GM23338 (cell line): ENCODE data around the gene NEK8.

ENCODE experiments used
- CREB1 ChIP-seq: fragments of 250-450 bp; sonication (Bioruptor Pico); IDR thresholded peaks from 2 replicates; pipeline ENCODE4 v1.5.0; 2020; ENCODE audit warnings: low read depth, mild to moderate bottlenecking, moderate library complexity
- EZH2 ChIP-seq: fragments of 200-600 bp; sonication (generic); IDR thresholded peaks from one replicate; pipeline ENCODE4 v1.8.0; 2017; ENCODE audit warnings: antibody characterized with exemption, mild to moderate bottlenecking, low read depth; ENCODE audit not compliant: unreplicated experiment
- EZH2phosphoT487 ChIP-seq: fragments of 200-600 bp; sonication (generic); IDR thresholded peaks from one replicate; pipeline ENCODE4 v1.8.1; 2018; ENCODE audit warnings: antibody characterized with exemption; ENCODE audit not compliant: unreplicated experiment
- JUNB ChIP-seq: IDR thresholded peaks from one replicate; pipeline ENCODE4 v1.6.1; 2016; ENCODE audit warnings: antibody characterized with exemption; ENCODE audit not compliant: unreplicated experiment
- POLR2AphosphoS5 ChIP-seq: IDR thresholded peaks from 2 replicates; pipeline ENCODE4 v1.6.1; 2016; ENCODE audit warnings: antibody characterized with exemption, low read depth
- STAT1 ChIP-seq: IDR thresholded peaks from one replicate; pipeline ENCODE4 v1.6.1; 2016; ENCODE audit warnings: antibody characterized with exemption; ENCODE audit not compliant: unreplicated experiment
- ZNF114 ChIP-seq: fragments of 250-450 bp; sonication (Bioruptor Pico); IDR thresholded peaks from 2 replicates; pipeline ENCODE4 v1.5.0; 2020; ENCODE audit warnings: mild to moderate bottlenecking, moderate library complexity
- TF ChIP-seq, protein P1 (sequence below), 2 experiments: fragments of 200-600 bp in 1 of 2; sonication (generic) in 1 of 2; conservative IDR thresholded peaks; 2 replicates each; pipeline versions ENCODE4 v1.5.1 to v1.6.1; 2016 to 2017; ENCODE audit warnings: antibody characterized with exemption in 2 of 2, low read depth in 2 of 2, mild to moderate bottlenecking in 2 of 2, moderate library complexity in 1 of 2
- TF ChIP-seq, protein P2 (sequence below): IDR thresholded peaks from one replicate; pipeline ENCODE4 v1.6.1; 2018; ENCODE audit warnings: antibody characterized with exemption; ENCODE audit not compliant: unreplicated experiment
- TF ChIP-seq, protein P3 (sequence below): IDR thresholded peaks from 2 replicates; pipeline ENCODE4 v1.6.1; 2016; ENCODE audit warnings: antibody characterized with exemption

DNA sequence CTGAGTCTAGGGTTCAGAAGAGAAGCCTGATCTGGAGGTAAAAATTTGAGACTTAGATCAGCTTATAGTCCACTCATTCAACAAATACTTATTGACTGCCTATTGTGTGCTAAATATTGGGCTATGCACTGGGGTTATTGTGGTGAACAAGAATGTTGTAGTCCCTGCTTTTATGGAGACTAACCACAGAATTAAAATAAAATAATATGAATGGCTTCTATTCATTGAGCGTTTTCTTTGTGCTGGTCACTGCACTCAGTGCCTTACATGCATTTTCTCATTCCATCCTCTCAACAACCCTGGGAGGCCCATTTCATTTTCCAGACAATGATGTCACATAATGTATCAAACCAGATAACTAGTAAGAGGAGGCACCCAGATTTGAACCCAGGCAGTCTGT, 4.8 kb downstream of the NEK8 start:
- TF ChIP-seq, protein P1, sequence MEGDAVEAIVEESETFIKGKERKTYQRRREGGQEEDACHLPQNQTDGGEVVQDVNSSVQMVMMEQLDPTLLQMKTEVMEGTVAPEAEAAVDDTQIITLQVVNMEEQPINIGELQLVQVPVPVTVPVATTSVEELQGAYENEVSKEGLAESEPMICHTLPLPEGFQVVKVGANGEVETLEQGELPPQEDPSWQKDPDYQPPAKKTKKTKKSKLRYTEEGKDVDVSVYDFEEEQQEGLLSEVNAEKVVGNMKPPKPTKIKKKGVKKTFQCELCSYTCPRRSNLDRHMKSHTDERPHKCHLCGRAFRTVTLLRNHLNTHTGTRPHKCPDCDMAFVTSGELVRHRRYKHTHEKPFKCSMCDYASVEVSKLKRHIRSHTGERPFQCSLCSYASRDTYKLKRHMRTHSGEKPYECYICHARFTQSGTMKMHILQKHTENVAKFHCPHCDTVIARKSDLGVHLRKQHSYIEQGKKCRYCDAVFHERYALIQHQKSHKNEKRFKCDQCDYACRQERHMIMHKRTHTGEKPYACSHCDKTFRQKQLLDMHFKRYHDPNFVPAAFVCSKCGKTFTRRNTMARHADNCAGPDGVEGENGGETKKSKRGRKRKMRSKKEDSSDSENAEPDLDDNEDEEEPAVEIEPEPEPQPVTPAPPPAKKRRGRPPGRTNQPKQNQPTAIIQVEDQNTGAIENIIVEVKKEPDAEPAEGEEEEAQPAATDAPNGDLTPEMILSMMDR (conservative IDR thresholded peaks at IDR 0.05; ENCODE audit: low read depth in 2 of 2) = no peak
- TF ChIP-seq, protein P2, sequence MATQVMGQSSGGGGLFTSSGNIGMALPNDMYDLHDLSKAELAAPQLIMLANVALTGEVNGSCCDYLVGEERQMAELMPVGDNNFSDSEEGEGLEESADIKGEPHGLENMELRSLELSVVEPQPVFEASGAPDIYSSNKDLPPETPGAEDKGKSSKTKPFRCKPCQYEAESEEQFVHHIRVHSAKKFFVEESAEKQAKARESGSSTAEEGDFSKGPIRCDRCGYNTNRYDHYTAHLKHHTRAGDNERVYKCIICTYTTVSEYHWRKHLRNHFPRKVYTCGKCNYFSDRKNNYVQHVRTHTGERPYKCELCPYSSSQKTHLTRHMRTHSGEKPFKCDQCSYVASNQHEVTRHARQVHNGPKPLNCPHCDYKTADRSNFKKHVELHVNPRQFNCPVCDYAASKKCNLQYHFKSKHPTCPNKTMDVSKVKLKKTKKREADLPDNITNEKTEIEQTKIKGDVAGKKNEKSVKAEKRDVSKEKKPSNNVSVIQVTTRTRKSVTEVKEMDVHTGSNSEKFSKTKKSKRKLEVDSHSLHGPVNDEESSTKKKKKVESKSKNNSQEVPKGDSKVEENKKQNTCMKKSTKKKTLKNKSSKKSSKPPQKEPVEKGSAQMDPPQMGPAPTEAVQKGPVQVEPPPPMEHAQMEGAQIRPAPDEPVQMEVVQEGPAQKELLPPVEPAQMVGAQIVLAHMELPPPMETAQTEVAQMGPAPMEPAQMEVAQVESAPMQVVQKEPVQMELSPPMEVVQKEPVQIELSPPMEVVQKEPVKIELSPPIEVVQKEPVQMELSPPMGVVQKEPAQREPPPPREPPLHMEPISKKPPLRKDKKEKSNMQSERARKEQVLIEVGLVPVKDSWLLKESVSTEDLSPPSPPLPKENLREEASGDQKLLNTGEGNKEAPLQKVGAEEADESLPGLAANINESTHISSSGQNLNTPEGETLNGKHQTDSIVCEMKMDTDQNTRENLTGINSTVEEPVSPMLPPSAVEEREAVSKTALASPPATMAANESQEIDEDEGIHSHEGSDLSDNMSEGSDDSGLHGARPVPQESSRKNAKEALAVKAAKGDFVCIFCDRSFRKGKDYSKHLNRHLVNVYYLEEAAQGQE = no peak
- TF ChIP-seq POLR2AphosphoS5 (no peak), ZNF114 (CRISPR knock-in tag) (no peak), CREB1 (CRISPR knock-in tag) (no peak), EZH2phosphoT487 (no peak), EZH2 (no peak), JUNB (no peak), STAT1 (no peak)
- TF ChIP-seq, protein P3, sequence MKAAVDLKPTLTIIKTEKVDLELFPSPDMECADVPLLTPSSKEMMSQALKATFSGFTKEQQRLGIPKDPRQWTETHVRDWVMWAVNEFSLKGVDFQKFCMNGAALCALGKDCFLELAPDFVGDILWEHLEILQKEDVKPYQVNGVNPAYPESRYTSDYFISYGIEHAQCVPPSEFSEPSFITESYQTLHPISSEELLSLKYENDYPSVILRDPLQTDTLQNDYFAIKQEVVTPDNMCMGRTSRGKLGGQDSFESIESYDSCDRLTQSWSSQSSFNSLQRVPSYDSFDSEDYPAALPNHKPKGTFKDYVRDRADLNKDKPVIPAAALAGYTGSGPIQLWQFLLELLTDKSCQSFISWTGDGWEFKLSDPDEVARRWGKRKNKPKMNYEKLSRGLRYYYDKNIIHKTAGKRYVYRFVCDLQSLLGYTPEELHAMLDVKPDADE = no peak
